GM23248 (cell line): ENCODE measurements around the gene CNIH1.

Experiments used
- EZH2 ChIP-seq: fragments of 200-600 bp; sonication (generic); IDR thresholded peaks from 2 replicates; pipeline ENCODE4 v1.6.1; 2018; ENCODE audit warnings: antibody characterized with exemption, mild to moderate bottlenecking; ENCODE audit not compliant: insufficient read depth, poor library complexity, severe bottlenecking
- EZH2phosphoT487 ChIP-seq: fragments of 200-600 bp; sonication (generic); IDR thresholded peaks from 2 replicates; pipeline ENCODE4 v1.6.1; 2018; ENCODE audit warnings: antibody characterized with exemption, moderate library complexity, mild to moderate bottlenecking, low read depth; ENCODE audit not compliant: insufficient read depth

DNA sequence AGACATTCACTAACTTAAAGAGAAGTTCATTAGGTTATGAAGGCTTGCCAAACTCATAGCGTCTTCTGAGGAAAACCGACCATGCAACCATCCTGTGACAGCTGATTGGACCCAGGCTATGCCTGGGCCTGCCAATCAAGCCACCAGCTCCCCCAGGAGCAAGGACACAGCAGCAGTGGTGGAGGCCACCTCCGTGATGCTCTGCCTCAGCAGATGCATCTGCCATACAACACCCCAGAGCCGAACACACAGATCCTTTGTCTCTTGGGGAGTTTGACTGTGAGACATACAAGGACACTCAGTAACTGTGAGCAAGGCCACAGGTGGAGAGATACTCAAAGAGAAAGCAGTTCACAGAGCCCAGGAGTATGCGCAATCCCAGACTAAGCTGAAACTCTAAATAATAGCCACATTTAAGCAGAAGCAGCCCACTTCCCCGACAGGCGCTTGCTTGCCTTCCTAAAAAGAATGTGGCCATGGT is 10.0 kb upstream of the CNIH1 start:
- TF ChIP-seq EZH2 (no peak), EZH2phosphoT487 (no peak)
